DMS53 treated with DMSO at 0.1 percent for 48 hours (cell line): ENCODE data around the gene HIF1AN.

Experiments
- DNase-seq: peaks from one replicate; lab custom pipeline; 2025; ENCODE audit not compliant: unreplicated experiment; lab: John Stamatoyannopoulos, UW

The HIF1AN gene

DNA sequence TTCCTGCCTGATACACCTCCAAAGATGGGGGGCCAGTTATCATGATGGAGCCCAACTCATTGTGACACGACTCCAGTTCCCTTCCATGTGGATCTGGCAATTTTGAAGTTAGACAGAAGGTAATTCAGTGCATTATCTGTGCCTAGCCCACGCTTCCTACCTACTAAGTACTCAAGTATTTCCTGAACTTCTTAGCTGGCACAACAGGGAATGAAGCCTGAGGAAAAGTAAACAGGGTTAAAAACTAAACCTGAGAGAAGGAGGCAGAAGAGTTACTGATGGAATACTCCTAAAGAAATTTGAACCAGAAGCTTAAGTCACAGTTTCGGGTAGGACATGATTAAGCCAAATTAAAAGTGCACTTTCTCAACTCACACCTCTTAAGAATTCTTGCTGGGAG is 14.9 kb upstream of the HIF1AN start:
- no peak for DNase-seq

- DNase-seq: no peak
Observed at GRCh38 chr10:100522107-100522801, 13.5 kb upstream of the HIF1AN start.

DNA sequence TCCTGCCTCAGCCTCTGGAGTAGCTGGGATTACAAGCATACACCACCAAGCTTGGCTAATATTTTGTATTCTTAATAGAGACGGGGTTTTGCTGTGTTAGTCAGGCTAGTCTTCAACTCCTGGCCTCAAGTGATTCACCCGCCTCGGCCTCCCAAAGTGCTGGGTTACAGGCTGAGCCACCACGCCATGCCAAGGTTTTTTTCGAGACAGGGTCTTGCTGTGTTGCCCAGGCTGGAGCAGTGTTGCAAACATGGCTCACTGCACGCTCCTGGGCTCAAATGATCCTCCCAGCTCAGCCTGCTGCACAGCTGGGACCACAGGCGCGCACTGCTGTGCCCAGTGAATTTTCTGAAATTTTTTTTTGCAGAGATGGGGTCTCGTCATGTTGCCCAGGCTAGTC is 12.8 kb upstream of the HIF1AN start:
- no peak for DNase-seq

DNA sequence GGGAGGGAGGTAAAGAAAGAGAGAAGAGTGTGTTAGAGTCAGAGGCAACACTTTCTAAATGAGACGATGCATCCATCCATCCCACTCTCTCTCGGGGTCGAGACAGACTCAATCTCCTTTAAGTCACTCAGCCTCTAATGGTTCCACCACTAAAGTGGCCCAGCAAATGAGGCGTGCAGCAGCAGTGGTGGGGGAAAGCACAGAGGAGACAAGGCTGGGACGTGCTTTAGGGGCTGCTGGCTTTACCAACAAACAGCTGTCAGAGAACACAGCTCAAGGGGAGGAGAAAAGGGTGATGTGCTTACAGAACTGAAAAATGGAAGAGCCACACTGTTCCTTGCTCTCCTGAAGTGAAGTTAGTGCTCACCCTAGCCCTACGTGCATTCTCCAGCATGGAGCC is 11.5 kb upstream of the HIF1AN start:
- DNase-seq: no peak

DNA sequence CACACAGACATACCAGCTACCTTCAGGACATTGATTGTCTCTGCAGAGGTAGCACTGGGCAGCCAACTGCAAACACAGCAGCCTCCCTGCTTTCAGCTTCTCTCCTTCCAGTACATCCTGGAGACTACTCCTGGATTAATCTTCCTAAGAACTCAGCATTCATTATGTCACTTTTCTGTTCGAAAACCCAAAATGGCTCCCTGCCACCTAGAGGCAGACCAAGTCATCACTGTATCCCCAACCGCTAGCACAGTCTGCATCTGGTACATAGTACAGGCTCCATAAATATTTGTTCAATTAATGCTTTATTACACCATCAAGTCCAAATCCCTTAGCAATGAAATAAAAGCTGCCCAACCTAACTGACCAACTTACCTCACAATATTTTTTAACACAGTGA is 11.1 kb upstream of the HIF1AN start:
- no peak for DNase-seq

GRCh38 chr10:100528123-100528886 is 7.4 kb upstream of the HIF1AN start:
- no peak for DNase-seq

DNA sequence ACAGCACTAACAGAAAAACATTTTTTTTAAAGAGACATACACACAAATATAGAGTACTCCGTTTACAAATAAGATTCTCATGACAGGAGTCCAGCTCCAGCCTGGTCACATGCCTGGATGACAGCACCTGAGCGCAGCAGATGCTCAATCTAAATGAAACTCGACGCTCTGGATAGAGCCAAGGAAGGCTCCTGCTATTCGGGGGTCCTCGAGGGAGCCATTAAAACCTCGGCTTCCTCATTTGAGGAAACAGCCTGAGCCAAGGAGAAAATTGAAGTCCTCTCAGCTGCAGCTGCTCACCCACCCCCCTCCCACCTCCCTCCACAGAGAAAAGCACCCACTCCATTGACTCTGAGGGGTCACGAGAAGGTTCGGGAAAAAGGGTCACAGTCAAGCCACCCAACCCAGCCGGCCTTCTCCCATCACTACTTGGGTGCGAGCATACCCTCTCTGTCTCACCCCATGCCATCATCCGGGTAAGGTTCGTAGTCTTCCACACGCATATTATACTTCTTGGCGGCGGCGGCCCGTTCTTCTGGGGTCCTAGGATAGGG is 6.7 kb upstream of the HIF1AN start:
- no peak for DNase-seq

- DNase-seq: peak; percentile 74
Observed at GRCh38 chr10:100529475-100530298, 6.1 kb upstream of the HIF1AN start, which contains the start of gene NDUFB8. Gene NDUFB8, minus strand, starts transcription at chr10:100529871. Its CDS starts 20 bp downstream, at chr10:100529851.

- no peak for DNase-seq
Observed at GRCh38 chr10:100531761-100532160, 4.0 kb upstream of the HIF1AN start.

DNA sequence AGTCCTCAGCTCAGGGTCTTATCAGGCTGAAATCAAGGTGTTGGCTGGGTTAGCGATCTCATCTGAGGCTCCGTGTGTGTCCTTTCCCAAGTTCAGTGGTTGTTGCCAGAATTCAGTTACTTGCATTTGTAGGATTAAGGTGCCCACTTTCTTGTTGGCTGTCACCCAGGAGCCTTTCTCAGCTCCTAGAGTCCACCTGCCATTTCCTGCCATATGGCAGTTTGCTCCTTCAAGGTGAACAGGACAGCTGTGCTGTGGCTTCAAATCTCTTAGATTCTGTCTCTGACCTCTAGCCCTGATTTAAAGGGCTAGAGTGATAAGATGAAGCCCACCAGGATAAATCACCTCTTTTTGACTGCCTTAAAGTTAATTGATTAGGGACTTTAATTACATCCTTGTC is 1.0 kb upstream of the HIF1AN start:
- DNase-seq: no peak

GRCh38 chr10:100535338-100535714 is 417 bp upstream of the HIF1AN start:
- no peak for DNase-seq

GRCh38 chr10:100537475-100537874 is 1.7 kb downstream of the HIF1AN start:
- no peak for DNase-seq

- DNase-seq: no peak
Observed at GRCh38 chr10:100544950-100545349, 9.2 kb downstream of the HIF1AN start.

DNA sequence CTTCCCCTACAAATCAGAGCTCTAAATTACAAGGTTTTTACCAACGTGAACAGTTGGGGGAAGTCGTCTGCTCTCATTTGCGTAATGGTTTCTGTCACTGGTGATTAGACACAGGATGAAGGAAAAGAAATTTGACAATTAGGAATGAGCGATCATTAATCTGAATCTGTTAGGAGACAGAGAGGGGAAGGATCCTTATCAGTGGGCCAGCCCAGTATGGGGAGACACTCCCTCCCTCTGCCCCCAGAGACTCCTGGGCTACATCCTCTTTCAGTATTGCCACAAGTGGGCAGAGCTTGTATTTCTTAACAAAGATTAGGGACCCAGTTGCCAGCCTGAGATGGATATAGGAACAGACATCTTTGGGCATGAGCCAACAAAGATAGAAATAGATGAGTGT is 15.5 kb downstream of the HIF1AN start:
- DNase-seq: no peak

GRCh38 chr10:100551738-100552137 is 16.0 kb downstream of the HIF1AN start:
- no peak for DNase-seq

DNA sequence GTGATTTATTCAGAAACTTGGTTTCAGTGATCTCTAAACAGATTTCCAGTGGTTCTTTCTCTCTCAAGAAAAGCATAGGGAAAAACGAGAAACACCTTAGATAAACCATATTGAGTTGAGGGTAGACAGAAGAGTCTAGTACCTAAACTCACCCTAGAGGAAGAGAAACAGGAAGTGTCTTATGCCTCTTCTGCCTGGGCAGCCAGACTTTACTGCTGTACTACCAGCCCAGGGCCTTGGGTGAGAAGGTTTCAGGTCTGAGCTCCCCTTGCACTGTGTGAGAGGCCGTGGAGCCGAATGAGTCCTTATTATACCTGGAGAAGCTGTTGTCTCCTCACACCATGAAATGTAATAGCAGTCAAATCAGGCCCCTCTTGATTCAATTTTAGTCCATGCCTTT is 18.2 kb downstream of the HIF1AN start:
- no peak for DNase-seq

- no peak for DNase-seq
Observed at GRCh38 chr10:100554902-100555301, 19.2 kb downstream of the HIF1AN start.

- no peak for DNase-seq
Observed at GRCh38 chr10:100560248-100560647, 24.5 kb downstream of the HIF1AN start.

GRCh38 chr10:100561005-100561404 is 25.3 kb downstream of the HIF1AN start:
- no peak for DNase-seq

DNA sequence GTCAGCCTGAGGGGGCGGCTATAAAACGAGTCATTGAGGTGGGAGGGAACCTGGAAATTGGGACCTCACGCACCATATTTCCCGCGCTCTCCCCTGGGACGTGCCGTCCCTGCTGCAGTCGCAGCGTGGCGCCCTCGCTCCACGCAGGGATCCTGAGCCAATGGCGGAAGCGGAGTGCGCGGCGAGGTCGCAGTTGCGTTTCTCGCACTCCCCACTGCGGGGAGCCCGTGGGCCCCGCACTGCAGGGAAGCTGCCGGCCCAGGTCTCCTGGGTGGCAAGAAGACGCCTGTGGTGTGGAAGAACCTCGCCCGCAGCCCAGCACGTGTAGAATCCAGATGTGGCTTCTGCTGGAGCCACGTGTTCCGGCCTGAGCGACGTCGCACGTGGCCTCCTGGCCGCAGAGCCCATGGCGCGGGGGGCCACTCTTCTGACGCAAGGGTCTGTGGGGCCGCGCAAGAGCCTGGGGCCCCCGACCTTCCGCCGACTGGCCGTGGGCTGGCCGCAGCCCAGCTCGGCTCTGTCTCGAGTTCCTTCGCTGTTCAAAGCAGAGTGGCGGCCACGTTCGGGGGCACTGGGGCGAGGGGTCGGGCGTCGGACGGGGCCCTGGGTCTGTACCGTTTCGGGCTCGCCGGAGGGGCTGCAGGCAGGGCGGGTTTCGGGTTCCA is 26.4 kb downstream of the HIF1AN start:
- peak; percentile 57 for DNase-seq
